IMR-90 (cell line): ENCODE measurements around the gene SH2D4B. TPM values are rescaled to one million over a fixed set of nuclear protein-coding genes. Genes with fewer than 3 reads are reported as not detected.

Experiments
- ATAC-seq: fragments of 200-7000 bp; cut with Tn5 transposase; 2 replicates; pipeline ENCODE4 v1.9.1; 2020; ENCODE audit warnings: low read depth, mild to moderate bottlenecking, moderate library complexity
- BruUV-seq: library from RNA; stranded (reverse); fragments of 400-500 nt; replicated peaks from 2 replicates; lab custom pipeline; 2021; lab: Mats Ljungman, UMichigan
- CTCF ChIA-PET: fragments of 300-600 bp; formaldehyde crosslinking; extraction: SDS; loops from one replicate; lab custom pipeline; 2021; ENCODE audit warnings: antibody characterized with exemption; lab: Yijun Ruan, JAX
- POLR2A ChIA-PET: fragments of 300-600 bp; sonication (Branson Sonifier 250); formaldehyde crosslinking; loops from one replicate; lab custom pipeline; 2022; ENCODE audit warnings: antibody characterized with exemption; ENCODE audit not compliant: unreplicated experiment; lab: Charles Lee
- DNase-seq: peaks from one replicate; pipeline ENCODE4 v3.0.0; 2013
- H2AFZ ChIP-seq: replicated peaks from 2 replicates; pipeline ENCODE3; 2013; ENCODE audit warnings: low read length, mild to moderate bottlenecking; ENCODE audit not compliant: poor library complexity
- H2AK5ac ChIP-seq: 2 replicates; pipeline ENCODE4 v1.6.1; 2013; ENCODE audit warnings: low read depth, low read length, inconsistent platforms
- H2AK9ac ChIP-seq: replicated peaks from 2 replicates; pipeline ENCODE3; 2013; ENCODE audit warnings: mild to moderate bottlenecking, low read depth, low read length, moderate library complexity; ENCODE audit not compliant: poor library complexity
- H2BK120ac ChIP-seq: 2 replicates; pipeline ENCODE4 v1.6.1; 2013; ENCODE audit warnings: low read depth, low read length, inconsistent platforms
- H2BK15ac ChIP-seq: 3 replicates; pipeline ENCODE4 v1.6.1; 2013; ENCODE audit warnings: low read depth, low read length, inconsistent platforms
- H2BK20ac ChIP-seq: 2 replicates; pipeline ENCODE4 v1.6.1; 2013; ENCODE audit warnings: low read depth, mild to moderate bottlenecking, inconsistent platforms, low read length, moderate library complexity
- H2BK5ac ChIP-seq: 2 replicates; pipeline ENCODE4 v1.6.1; 2013; ENCODE audit warnings: mild to moderate bottlenecking, low read depth, low read length, inconsistent platforms; ENCODE audit not compliant: poor library complexity, severe bottlenecking
- H3K14ac ChIP-seq: replicated peaks from 2 replicates; pipeline ENCODE4 v1.6.1; 2013; ENCODE audit warnings: low read depth, low read length, inconsistent platforms
- H3K18ac ChIP-seq: 2 replicates; pipeline ENCODE4 v1.6.1; 2013; ENCODE audit warnings: low read depth, low read length, control low read depth
- H3K23ac ChIP-seq: 2 replicates; pipeline ENCODE4 v1.6.1; 2013; ENCODE audit warnings: low read depth, low read length, inconsistent platforms
- H3K27ac ChIP-seq: 2 replicates; pipeline ENCODE4 v1.5.1; 2013; ENCODE audit warnings: mild to moderate bottlenecking, control low read depth, low read length; ENCODE audit not compliant: insufficient read depth
- H3K27me3 ChIP-seq: 2 replicates; pipeline ENCODE4 v1.6.1; 2013; ENCODE audit warnings: low read length; ENCODE audit not compliant: control insufficient read depth, insufficient read depth
- H3K36me3 ChIP-seq: 2 replicates; pipeline ENCODE4 v1.6.1; 2013; ENCODE audit warnings: low read length, mixed read lengths; ENCODE audit not compliant: control insufficient read depth, insufficient read depth
- H3K4ac ChIP-seq: 2 replicates; pipeline ENCODE4 v1.6.1; 2013; ENCODE audit warnings: low read depth, low read length, inconsistent platforms
- H3K4me1 ChIP-seq: 2 replicates; pipeline ENCODE4 v1.6.1; 2013; ENCODE audit warnings: low read length, mixed read lengths; ENCODE audit not compliant: control insufficient read depth, insufficient read depth
- H3K4me2 ChIP-seq: 2 replicates; pipeline ENCODE4 v1.6.1; 2013; ENCODE audit warnings: low read depth, mild to moderate bottlenecking, control low read depth, low read length, moderate library complexity
- H3K4me3 ChIP-seq: 2 replicates; pipeline ENCODE4 v1.5.1; 2013; ENCODE audit warnings: low read depth, mild to moderate bottlenecking, control low read depth, low read length, moderate library complexity; ENCODE audit not compliant: insufficient read depth
- H3K56ac ChIP-seq: 2 replicates; pipeline ENCODE4 v1.6.1; 2013; ENCODE audit warnings: low read length, inconsistent platforms; ENCODE audit not compliant: insufficient read depth; ENCODE audit errors: extremely low read depth
- H3K79me1 ChIP-seq, 2 experiments: 2 replicates each; pipeline ENCODE4 v1.6.1; 2013; ENCODE audit warnings: low read length in 2 of 2, inconsistent platforms in 1 of 2, low read depth in 1 of 2
- H3K9ac ChIP-seq: 2 replicates; pipeline ENCODE4 v1.6.1; 2013; ENCODE audit warnings: low read depth, low read length, control low read depth
- H3K9me1 ChIP-seq: 2 replicates; pipeline ENCODE4 v1.6.1; 2013; ENCODE audit warnings: low read length, inconsistent platforms; ENCODE audit not compliant: insufficient read depth
- H3K9me3 ChIP-seq: 2 replicates; pipeline ENCODE4 v1.6.1; 2013; ENCODE audit warnings: low read length; ENCODE audit not compliant: control insufficient read depth, insufficient read depth
- H4K20me1 ChIP-seq: 2 replicates; pipeline ENCODE4 v1.6.1; 2013; ENCODE audit warnings: low read length, inconsistent platforms; ENCODE audit not compliant: insufficient read depth
- H4K5ac ChIP-seq: 2 replicates; pipeline ENCODE4 v1.6.1; 2013; ENCODE audit warnings: mild to moderate bottlenecking, low read depth, low read length, control low read depth
- H4K8ac ChIP-seq, 2 experiments: 2 replicates each; pipeline ENCODE4 v1.6.1; 2013; ENCODE audit warnings: low read depth in 2 of 2, low read length in 2 of 2, control low read depth in 1 of 2, inconsistent platforms in 1 of 2
- H4K91ac ChIP-seq: 2 replicates; pipeline ENCODE4 v1.6.1; 2013; ENCODE audit warnings: low read depth, low read length, inconsistent platforms; ENCODE audit not compliant: insufficient read depth
- BHLHE40 ChIP-seq: fragments of 150-350 bp; IDR thresholded peaks from 2 replicates; pipeline ENCODE4 v1.6.1; 2016; ENCODE audit warnings: mild to moderate bottlenecking, low read depth, low read length
- CEBPB ChIP-seq: IDR thresholded peaks from 2 replicates; pipeline ENCODE4 v1.6.1; 2012; ENCODE audit warnings: low read depth, low read length, improper control_type of control experiment
- CHD1 ChIP-seq: IDR thresholded peaks from 2 replicates; pipeline ENCODE4 v1.6.1; 2012; ENCODE audit warnings: low read depth, low read length, improper control_type of control experiment
- CTCF ChIP-seq: conservative IDR thresholded peaks from 2 replicates; pipeline ENCODE4 v1.5.1; 2012; ENCODE audit warnings: mild to moderate bottlenecking, low read depth, low read length, improper control_type of control experiment
- ELK1 ChIP-seq: fragments of 150-350 bp; IDR thresholded peaks from 2 replicates; pipeline ENCODE4 v1.6.1; 2016; ENCODE audit warnings: low read depth, mild to moderate bottlenecking, low read length, moderate library complexity, borderline replicate concordance
- FOS ChIP-seq: fragments of 150-350 bp; IDR thresholded peaks from 2 replicates; pipeline ENCODE4 v1.6.1; 2016; ENCODE audit warnings: low read depth, low read length
- MAZ ChIP-seq: IDR thresholded peaks from 2 replicates; pipeline ENCODE4 v1.6.1; 2012; ENCODE audit warnings: low read depth, mild to moderate bottlenecking, low read length, improper control_type of control experiment, moderate library complexity, borderline replicate concordance
- MXI1 ChIP-seq: IDR thresholded peaks from 2 replicates; pipeline ENCODE4 v1.6.1; 2012; ENCODE audit warnings: low read depth, mild to moderate bottlenecking, low read length, moderate library complexity, borderline replicate concordance
- NFE2L2 ChIP-seq: fragments of 150-350 bp; IDR thresholded peaks from 2 replicates; pipeline ENCODE4 v1.6.1; 2016; ENCODE audit warnings: low read depth, mild to moderate bottlenecking, low read length
- POLR2A ChIP-seq: IDR thresholded peaks from 2 replicates; pipeline ENCODE4 v1.6.1; 2012; ENCODE audit warnings: mild to moderate bottlenecking, low read depth, low read length
- RAD21 ChIP-seq: IDR thresholded peaks from 2 replicates; pipeline ENCODE4 v1.6.1; 2012; ENCODE audit warnings: low read length, improper control_type of control experiment
- RCOR1 ChIP-seq: IDR thresholded peaks from 2 replicates; pipeline ENCODE4 v1.6.1; 2012; ENCODE audit warnings: mild to moderate bottlenecking, low read length, improper control_type of control experiment; ENCODE audit not compliant: insufficient replicate concordance
- RFX5 ChIP-seq: IDR thresholded peaks from 2 replicates; pipeline ENCODE4 v1.8.0; 2012; ENCODE audit warnings: low read depth, mild to moderate bottlenecking, low read length, moderate library complexity
- SMC3 ChIP-seq: fragments of 150-350 bp; IDR thresholded peaks from 2 replicates; pipeline ENCODE4 v1.6.1; 2016; ENCODE audit warnings: low read depth, mild to moderate bottlenecking, antibody characterized with exemption, low read length, moderate library complexity
- USF2 ChIP-seq: fragments of 150-350 bp; IDR thresholded peaks from 2 replicates; pipeline ENCODE4 v1.6.1; 2017; ENCODE audit warnings: mild to moderate bottlenecking, antibody characterized with exemption, low read length, low read depth
- WGBS, 2 experiments: methylation state at CpG; one replicate each; pipeline versions ENCODE4 v1.1.5 to v1.1.7; 2013; ENCODE audit warnings: missing lambda C conversion rate in 2 of 2; ENCODE audit not compliant: insufficient read length in 1 of 2; ENCODE audit errors: extremely low coverage in 2 of 2; 5-methylcytosine and 5-hydroxymethylcytosine counted together
- dilution Hi-C: fragments of 300-500 bp; cut with HindIII; formaldehyde crosslinking; loops from one replicate; pipeline ENCODE4 v1.14.3; 2018; ENCODE audit warnings: low sequenced_read_pairs; ENCODE audit not compliant: unreplicated experiment
- in situ Hi-C: fragments of 300-500 bp; cut with MboI; formaldehyde crosslinking; loops from 3 replicates; pipeline ENCODE4 v1.14.3; 2019; ENCODE audit warnings: low sequenced_read_pairs, inconsistent platforms, mixed read lengths
- intact Hi-C: fragments of 100-400 bp; cut with micrococcal nuclease; formaldehyde crosslinking; loops from 2 replicates; pipeline ENCODE4 v1.10.0; 2022
- polyA plus RNA-seq, 3 experiments: library from polyadenylated mRNA; depleted of rRNA; stranded (reverse); fragments of >200 nt; gene quantifications; 2 replicates each; pipeline ENCODE4 v1.2.3, GENCODE V29; 2012; ENCODE audit warnings: low replicate concordance in 1 of 3
- total RNA-seq: library from RNA; depleted of rRNA; stranded (reverse); fragments of >200 nt; gene quantifications from 2 replicates; pipeline ENCODE4 v1.2.3, GENCODE V29; 2012

Gene SH2D4B
- total and polyA plus RNA-seq, 2 of the 4 experiments (the other 2 are of a cell fraction), result not detected

- H2AK9ac ChIP-seq, result peak overlapping the region; percentile 83
- H3K36me3 ChIP-seq, result peaks cover 11% of the 10 kb centered on the region
- dilution Hi-C loops (no loop called here), in situ Hi-C loops (no loop called here), intact Hi-C loops (no loop called here)
- H2AFZ ChIP-seq, result peak overlapping the region; percentile 46
- H3K27ac ChIP-seq, result peak overlapping the region; percentile 13; the same call in 1 of the 2 replicates
- peak overlapping the region; percentile 80 for H2BK120ac ChIP-seq
- H2BK20ac ChIP-seq, result peak overlapping the region; percentile 39; the same call in 1 of the 2 replicates
- ChIA-PET POLR2A (no interaction called here), CTCF (interaction anchor here (1.2 to 3.5 kb wide), 3 partner anchors 25 to 62 kb away, joined by 3 to 32 read pairs (median 20); no protein-coding TSS in a partner anchor)
- peak overlapping the region; percentile 87 for H2AK5ac ChIP-seq
- H3K9ac ChIP-seq, result no peak overlapping the region
- no peak overlapping the region for H3K4me2 ChIP-seq
- H3K9me1 ChIP-seq, result peaks cover 32% of the 10 kb centered on the region
- peak overlapping the region; percentile 74 for H2BK5ac ChIP-seq
- peak overlapping the region; percentile 84 for H3K4ac ChIP-seq
- H2BK15ac ChIP-seq, result peak overlapping the region; percentile 31; the same call in 2 of the 3 replicates
- H3K23ac ChIP-seq, result peak overlapping the region; percentile 80
- peaks cover 22 to 70% of the 10 kb centered on the region in 2 experiments for H3K79me1 ChIP-seq
- ATAC-seq (no peak), DNase-seq (no peak)
- H4K8ac ChIP-seq, result peak overlapping the region; percentile 24 to 66; a peak in 2 of 4 replicates
- H3K56ac ChIP-seq, result peak overlapping the region; percentile 16; the same call in 1 of the 2 replicates
- BruUV-seq, result no TSS peak
- peaks cover 31% of the 10 kb centered on the region for H3K4me1 ChIP-seq
- no peaks in the 10 kb centered on the region for H3K27me3 ChIP-seq
- no peak overlapping the region for H3K4me3 ChIP-seq
- peak overlapping the region; percentile 74 for H4K91ac ChIP-seq
- H3K18ac ChIP-seq, result no peak overlapping the region
- no peaks in the 10 kb centered on the region for H3K9me3 ChIP-seq
- H4K20me1 ChIP-seq, result peaks cover 7% of the 10 kb centered on the region; the same call in 1 of the 2 replicates
- H3K14ac ChIP-seq, result peak overlapping the region; percentile 51
- no peak overlapping the region for H4K5ac ChIP-seq
- WGBS, 2 experiments, result 100% methylated on average over 1 of the region's 13 CpGs; no CpG with 5 or more reads in 1 of the 2 experiments
- TF ChIP-seq RAD21 (no peak), RFX5 (no peak), NFE2L2 (no peak), FOS (no peak), MAZ (no peak), POLR2A (no peak), SMC3 (no peak), CEBPB (no peak), MXI1 (no peak), USF2 (no peak), ELK1 (no peak), BHLHE40 (no peak), RCOR1 (no peak), CTCF (no peak), CHD1 (no peak)
Measured at GRCh38 chr10:80506836-80507487, 30.7 kb upstream of the SH2D4B start.
